C1 segment of cervical spinal cord (tissue), 14 donors: ENCODE measurements around the gene CPA5.
A peak's percentile ranks its signal among the peaks of the same experiment; 100 is the strongest.
"Not testable (repeated sequence)": the region's sequence is repeated elsewhere in the genome, so short reads cannot be mapped to it uniquely, and the experiment has no call there.

Experiments
- DNase-seq, 14 donors: peaks; one replicate each; lab custom pipeline; 2025; lab: John Stamatoyannopoulos, UW

CPA5 gene

GRCh38 chr7:130358471-130358870 lies 13.9 kb downstream of the CPA5 start:
- no peak for DNase-seq

- DNase-seq: no peak
These were observed 14.8 kb downstream of the CPA5 start for GRCh38 chr7:130359276-130359857.

- no peak for DNase-seq
These were observed 15.9 kb downstream of the CPA5 start for GRCh38 chr7:130360518-130360917.

- DNase-seq: no peak
These were observed 17.1 kb downstream of the CPA5 start for GRCh38 chr7:130361681-130362080.

- no peak for DNase-seq
These were observed 17.7 kb downstream of the CPA5 start for GRCh38 chr7:130362251-130362816.

GRCh38 chr7:130363026-130363847 lies 18.6 kb downstream of the CPA5 start:
- no peak for DNase-seq

GRCh38 chr7:130364451-130364850 lies 19.8 kb downstream of the CPA5 start:
- no peak for DNase-seq

GRCh38 chr7:130365088-130365487 lies 20.5 kb downstream of the CPA5 start:
- DNase-seq: no peak

- DNase-seq: peak in 3 of 14 donors; percentile 10 to 67 (median 11)
These were observed 21.2 kb downstream of the CPA5 start for GRCh38 chr7:130365511-130366441.

GRCh38 chr7:130366564-130366963 lies 21.9 kb downstream of the CPA5 start:
- DNase-seq: no peak

- DNase-seq: no peak
These were observed 22.6 kb downstream of the CPA5 start for GRCh38 chr7:130367088-130367755.

- no peak for DNase-seq
These were observed 23.5 kb downstream of the CPA5 start for GRCh38 chr7:130367836-130368746.

GRCh38 chr7:130369110-130369711 lies 24.6 kb downstream of the CPA5 start:
- no peak for DNase-seq

- no peak for DNase-seq
These were observed 25.4 kb downstream of the CPA5 start for GRCh38 chr7:130369831-130370550.

- no peak for DNase-seq
These were observed 26.4 kb downstream of the CPA5 start for GRCh38 chr7:130371046-130371445.

GRCh38 chr7:130372402-130373165 lies 28.0 kb downstream of the CPA5 start:
- DNase-seq: no peak

GRCh38 chr7:130374507-130374906 lies 29.9 kb downstream of the CPA5 start:
- DNase-seq: no peak

GRCh38 chr7:130376461-130376860 lies 31.8 kb downstream of the CPA5 start:
- DNase-seq: not testable (repeated sequence)
